NCI-H1417 (cell line): ENCODE data around the gene PCP2.

Experiments used
- DNase-seq, 3 experiments: peaks; one replicate each; lab custom pipeline; 2025; lab: John Stamatoyannopoulos, UW

PCP2 gene

GRCh38 chr19:7618771-7619510 is 14.6 kb downstream of the PCP2 start:
- no peak for DNase-seq

- DNase-seq, result no peak
Observed at GRCh38 chr19:7618348-7618747, 15.2 kb downstream of the PCP2 start.

GRCh38 chr19:7617735-7618134 is 15.8 kb downstream of the PCP2 start:
- no peak for DNase-seq

GRCh38 chr19:7617172-7617571 is 16.3 kb downstream of the PCP2 start:
- DNase-seq, result no peak

GRCh38 chr19:7614859-7615741 is 18.4 kb downstream of the PCP2 start:
- DNase-seq, result no peak

GRCh38 chr19:7612282-7613274 is 20.9 kb downstream of the PCP2 start:
- DNase-seq, result no peak

- DNase-seq, result no peak
Observed at GRCh38 chr19:7611541-7612279, 21.8 kb downstream of the PCP2 start.

GRCh38 chr19:7610491-7611240 is 22.9 kb downstream of the PCP2 start:
- DNase-seq, result no peak

- no peak for DNase-seq
Observed at GRCh38 chr19:7607874-7608560, 25.5 kb downstream of the PCP2 start.

GRCh38 chr19:7607212-7607873 is 26.2 kb downstream of the PCP2 start:
- DNase-seq, result no peak

GRCh38 chr19:7606289-7606688 is 27.2 kb downstream of the PCP2 start:
- DNase-seq, result no peak

GRCh38 chr19:7605490-7606222 is 27.9 kb downstream of the PCP2 start:
- DNase-seq, result peak in 2 of 3 experiments; percentile 10 to 50

GRCh38 chr19:7603919-7604318 is 29.6 kb downstream of the PCP2 start:
- DNase-seq, result no peak

GRCh38 chr19:7602935-7603497 is 30.5 kb downstream of the PCP2 start:
- DNase-seq, result no peak

GRCh38 chr19:7602240-7602934 is 31.1 kb downstream of the PCP2 start:
- no peak for DNase-seq

GRCh38 chr19:7600721-7601120 is 32.8 kb downstream of the PCP2 start:
- no peak for DNase-seq

- DNase-seq, result no peak
Observed at GRCh38 chr19:7598180-7598579, 35.3 kb downstream of the PCP2 start.

GRCh38 chr19:7597689-7598088 is 35.8 kb downstream of the PCP2 start:
- no peak for DNase-seq
